Hepatocyte (in vitro differentiated cells): ENCODE results near the gene TMEM123. TPM values are rescaled to one million over a fixed set of nuclear protein-coding genes. Genes with fewer than 3 reads are reported as not detected.

Experiments
- DNase-seq: peaks from one replicate; pipeline ENCODE4 v3.0.0-alpha.2; 2016; ENCODE audit warnings: low spot score
- H2AFZ ChIP-seq: fragments of 200-600 bp; sonication (generic); 2 replicates; pipeline ENCODE4 v1.6.0; 2016; ENCODE audit warnings: antibody characterized with exemption, mild to moderate bottlenecking
- H3K27ac ChIP-seq: fragments of 200-600 bp; sonication (generic); 2 replicates; pipeline ENCODE4 v1.5.1; 2016; ENCODE audit warnings: mild to moderate bottlenecking
- H3K27me3 ChIP-seq: fragments of 200-600 bp; sonication (generic); 2 replicates; pipeline ENCODE4 v1.6.1; 2016
- H3K36me3 ChIP-seq: fragments of 200-600 bp; sonication (generic); replicated peaks from 2 replicates; pipeline ENCODE4 v1.5.1; 2016; ENCODE audit warnings: low read depth; ENCODE audit not compliant: insufficient read depth
- H3K4me1 ChIP-seq: fragments of 200-600 bp; sonication (generic); 2 replicates; pipeline ENCODE4 v1.5.1; 2016; ENCODE audit warnings: mild to moderate bottlenecking, moderate library complexity; ENCODE audit not compliant: insufficient read depth
- H3K4me2 ChIP-seq: fragments of 200-600 bp; sonication (generic); 2 replicates; pipeline ENCODE4 v1.6.0; 2016
- H3K4me3 ChIP-seq: fragments of 200-600 bp; sonication (generic); 2 replicates; pipeline ENCODE4 v1.5.1; 2016; ENCODE audit warnings: mild to moderate bottlenecking
- H3K79me2 ChIP-seq: fragments of 200-600 bp; sonication (generic); 2 replicates; pipeline ENCODE4 v1.6.0; 2017; ENCODE audit warnings: mild to moderate bottlenecking
- H3K9me2 ChIP-seq: fragments of 200-600 bp; sonication (generic); replicated peaks from 2 replicates; pipeline ENCODE4 v1.6.0; 2017; ENCODE audit warnings: mild to moderate bottlenecking; ENCODE audit not compliant: insufficient read depth
- H3K9me3 ChIP-seq: fragments of 200-600 bp; sonication (generic); 2 replicates; pipeline ENCODE4 v1.5.1; 2016; ENCODE audit warnings: low read depth, mild to moderate bottlenecking
- H4K20me1 ChIP-seq: fragments of 200-600 bp; sonication (generic); 2 replicates; pipeline ENCODE4 v1.6.0; 2016; ENCODE audit warnings: mild to moderate bottlenecking; ENCODE audit not compliant: insufficient read depth, poor library complexity, severe bottlenecking
- CTCF ChIP-seq: fragments of 200-600 bp; sonication (generic); IDR thresholded peaks from 2 replicates; pipeline ENCODE4 v1.5.1; 2016; ENCODE audit warnings: antibody characterized with exemption, mild to moderate bottlenecking; ENCODE audit not compliant: poor library complexity
- EZH2 ChIP-seq: fragments of 200-600 bp; sonication (generic); IDR thresholded peaks from 2 replicates; pipeline ENCODE4 v1.6.1; 2016; ENCODE audit warnings: antibody characterized with exemption, mild to moderate bottlenecking, borderline replicate concordance
- EZH2phosphoT487 ChIP-seq: fragments of 200-600 bp; sonication (generic); IDR thresholded peaks from one replicate; pipeline ENCODE4 v1.6.1; 2018; ENCODE audit warnings: antibody characterized with exemption, mild to moderate bottlenecking, low read depth, moderate library complexity; ENCODE audit not compliant: unreplicated experiment, severe bottlenecking
- WGBS: methylation state at CpG from one replicate; pipeline ENCODE4 v1.1.6; 2016; ENCODE audit warnings: low lambda C conversion rate; ENCODE audit errors: missing lambda C conversion rate; 5-methylcytosine and 5-hydroxymethylcytosine counted together
- polyA plus RNA-seq: library from polyadenylated mRNA; unstranded; fragments of >200 nt; fragmentation: Nextera tagmentation; extraction: Ambion mirVana; gene quantifications from 2 replicates; pipeline ENCODE4 v1.2.1, GENCODE V29; 2016
- total RNA-seq: library from RNA; depleted of rRNA; stranded (reverse); fragments of >200 nt; gene quantifications from 2 replicates; pipeline ENCODE4 v1.2.3, GENCODE V29; 2014

Gene TMEM123
- total and polyA plus RNA-seq, 2 experiments from 2014 or later = 122 to 182 TPM

DNA sequence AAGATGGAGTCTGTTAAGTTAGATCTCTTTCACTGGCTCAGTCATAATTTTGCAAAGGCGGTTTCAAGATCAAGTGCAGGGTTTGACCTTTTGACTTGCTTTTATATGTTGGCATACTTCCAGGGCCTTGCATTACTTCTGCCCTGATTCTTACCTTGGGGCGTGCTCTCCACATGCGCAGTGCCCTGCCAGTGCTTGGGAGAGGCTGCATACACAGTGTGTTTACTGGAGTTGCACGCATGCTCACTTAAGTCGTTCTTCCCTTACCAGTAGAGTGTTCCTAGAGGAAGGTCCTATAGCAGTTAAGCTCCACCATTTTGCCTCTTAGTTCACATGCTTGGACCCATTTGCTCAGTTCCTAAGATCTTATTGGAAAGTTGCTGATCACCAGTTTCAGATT is 21.0 kb upstream of the TMEM123 start:
- Histone ChIP-seq H3K4me3 (no peak overlapping the region), H3K79me2 (no peaks in the 10 kb centered on the region), H3K27me3 (no peaks in the 10 kb centered on the region), H2AFZ (no peak overlapping the region), H3K9me2 (no peaks in the 10 kb centered on the region), H3K9me3 (no peaks in the 10 kb centered on the region), H3K36me3 (no peaks in the 10 kb centered on the region), H4K20me1 (no peaks in the 10 kb centered on the region), H3K27ac (no peak overlapping the region), H3K4me1 (peaks cover 33% of the 10 kb centered on the region), H3K4me2 (no peak overlapping the region)
- TF ChIP-seq EZH2 (no peak), CTCF (no peak), EZH2phosphoT487 (no peak)
- WGBS = 96% methylated on average over 5 of the region's 5 CpGs
- no peak for DNase-seq

DNA sequence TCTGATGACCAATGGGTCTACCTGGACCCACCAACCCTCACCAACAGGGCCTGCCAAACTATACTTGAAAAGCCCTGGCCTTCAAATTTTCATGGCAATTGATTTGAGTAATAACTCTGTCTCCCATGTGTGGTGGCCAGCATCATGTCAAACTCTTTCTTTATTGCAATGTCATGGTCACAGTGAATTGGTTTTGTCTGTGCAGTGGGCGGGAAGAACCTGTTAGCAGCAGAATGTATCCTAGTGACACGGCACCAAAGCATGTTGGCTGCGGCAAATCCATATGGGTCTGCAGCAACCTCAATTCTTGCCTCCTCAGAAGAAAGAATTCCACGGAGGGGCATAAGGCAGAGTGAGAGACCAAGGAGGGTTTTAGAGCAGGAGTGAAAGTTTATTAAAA is 19.6 kb upstream of the TMEM123 start:
- H3K79me2 ChIP-seq = no peaks in the 10 kb centered on the region
- no peak overlapping the region for H3K4me3 ChIP-seq
- H3K27me3 ChIP-seq = no peaks in the 10 kb centered on the region
- TF ChIP-seq CTCF = no peak
- TF ChIP-seq EZH2phosphoT487 = no peak
- no peak for TF ChIP-seq EZH2
- no peak overlapping the region for H3K27ac ChIP-seq
- H3K4me1 ChIP-seq = peaks cover 39% of the 10 kb centered on the region
- no peaks in the 10 kb centered on the region for H4K20me1 ChIP-seq
- no peaks in the 10 kb centered on the region for H3K9me2 ChIP-seq
- H3K9me3 ChIP-seq = no peaks in the 10 kb centered on the region
- WGBS = 100% methylated on average over 4 of the region's 4 CpGs
- no peak for DNase-seq
- H3K4me2 ChIP-seq = no peak overlapping the region
- no peak overlapping the region for H2AFZ ChIP-seq
- H3K36me3 ChIP-seq = no peaks in the 10 kb centered on the region

- Histone ChIP-seq H3K79me2 (no peaks in the 10 kb centered on the region), H3K4me3 (no peak overlapping the region), H3K27me3 (no peaks in the 10 kb centered on the region), H3K9me2 (no peaks in the 10 kb centered on the region), H2AFZ (no peak overlapping the region), H4K20me1 (no peaks in the 10 kb centered on the region), H3K36me3 (no peaks in the 10 kb centered on the region), H3K27ac (no peak overlapping the region), H3K4me2 (no peak overlapping the region), H3K4me1 (peaks cover 38% of the 10 kb centered on the region), H3K9me3 (no peaks in the 10 kb centered on the region)
- TF ChIP-seq EZH2phosphoT487 (no peak), EZH2 (no peak), CTCF (no peak)
- no peak for DNase-seq
These were observed 18.9 kb upstream of the TMEM123 start for GRCh38 chr11:102471474-102471873.

- Histone ChIP-seq H3K9me2 (no peaks in the 10 kb centered on the region), H3K79me2 (no peaks in the 10 kb centered on the region), H4K20me1 (no peaks in the 10 kb centered on the region), H2AFZ (no peak overlapping the region), H3K27ac (no peak overlapping the region), H3K27me3 (no peaks in the 10 kb centered on the region), H3K4me2 (no peak overlapping the region), H3K4me1 (peaks cover 32% of the 10 kb centered on the region), H3K4me3 (no peak overlapping the region), H3K36me3 (no peaks in the 10 kb centered on the region), H3K9me3 (no peaks in the 10 kb centered on the region)
- no peak for DNase-seq
- 94% methylated on average over 3 of the region's 3 CpGs for WGBS
- TF ChIP-seq CTCF (no peak), EZH2phosphoT487 (no peak), EZH2 (no peak)
These were observed 17.7 kb upstream of the TMEM123 start for GRCh38 chr11:102470251-102470650.
